Daoy (cell line): Measurements from ENCODE around the gene DNAAF5. TPM values are rescaled to one million over a fixed set of nuclear protein-coding genes. Genes with fewer than 3 reads are reported as not detected.
A peak's percentile ranks its signal among the peaks of the same experiment; 100 is the strongest.

ENCODE experiments used
- DNase-seq: peaks from one replicate; pipeline ENCODE4 v3.0.0-alpha.2; 2015; ENCODE audit warnings: low read depth
- total RNA-seq: library from RNA; depleted of rRNA; stranded (reverse); fragments of >200 nt; shearing (Covaris generic); gene quantifications from 2 replicates; pipeline ENCODE4 v1.2.3, GENCODE V29; 2014

DNAAF5 gene
- total RNA-seq, 1 experiment from 2014 or later = 46.3 TPM

DNA sequence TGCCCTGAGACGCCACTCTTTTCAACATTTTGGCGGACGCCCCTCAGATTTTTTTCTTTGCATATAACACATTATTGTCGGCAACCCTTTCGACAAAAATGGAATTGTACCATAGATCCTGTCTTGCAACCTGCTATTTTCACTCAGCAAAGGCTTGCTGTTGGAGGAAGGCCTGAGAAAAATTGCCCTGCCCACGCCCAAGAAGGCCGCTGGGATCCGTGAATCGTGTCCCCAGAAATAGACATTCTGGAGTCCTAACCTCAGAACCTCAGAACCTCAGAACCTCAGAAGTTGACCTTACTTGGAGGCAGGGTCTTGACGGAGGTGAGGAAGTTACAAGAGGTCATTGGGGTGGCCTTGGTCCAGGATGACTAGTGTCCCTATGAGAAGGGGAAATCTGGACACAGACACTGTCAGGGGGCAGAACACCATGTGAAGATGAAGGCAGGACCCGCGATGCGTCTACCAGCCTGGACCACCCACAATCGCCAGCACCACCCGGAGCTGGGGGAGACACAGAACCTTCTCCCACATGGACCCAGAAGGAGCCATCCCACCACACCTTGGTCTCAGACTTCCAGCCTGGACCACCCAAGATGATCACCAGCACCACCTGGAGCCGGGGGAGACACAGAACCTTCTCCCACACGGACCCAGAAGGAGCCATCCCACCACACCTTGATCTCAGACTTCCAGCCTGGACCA lies 19.1 kb upstream of the DNAAF5 start:
- no peak for DNase-seq

DNA sequence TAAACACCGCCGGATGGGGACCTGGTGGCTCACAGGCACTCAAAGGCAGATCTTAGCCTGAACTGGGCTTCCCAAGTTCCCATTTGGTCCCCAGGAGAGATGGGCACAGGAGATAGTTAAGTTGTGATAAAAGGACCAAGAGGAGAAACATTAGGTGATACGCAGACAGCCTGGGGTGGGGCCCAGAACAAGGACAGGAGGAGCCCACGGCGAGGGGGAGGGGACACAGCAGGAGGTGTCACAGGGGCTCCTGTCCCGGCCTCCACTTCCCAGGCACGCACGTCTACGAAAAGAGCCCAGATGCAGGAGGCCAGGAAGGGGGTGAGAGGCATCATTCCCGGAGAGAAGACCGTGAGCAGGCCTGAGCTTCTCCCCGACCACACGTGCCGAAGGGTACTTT lies 16.3 kb upstream of the DNAAF5 start:
- DNase-seq = no peak

- no peak for DNase-seq
Measured at GRCh38 chr7:711093-711921, 15.2 kb upstream of the DNAAF5 start.

- DNase-seq = no peak
Measured at GRCh38 chr7:711922-712380, 14.5 kb upstream of the DNAAF5 start.

- no peak for DNase-seq
Measured at GRCh38 chr7:712381-713138, 13.9 kb upstream of the DNAAF5 start.

DNA sequence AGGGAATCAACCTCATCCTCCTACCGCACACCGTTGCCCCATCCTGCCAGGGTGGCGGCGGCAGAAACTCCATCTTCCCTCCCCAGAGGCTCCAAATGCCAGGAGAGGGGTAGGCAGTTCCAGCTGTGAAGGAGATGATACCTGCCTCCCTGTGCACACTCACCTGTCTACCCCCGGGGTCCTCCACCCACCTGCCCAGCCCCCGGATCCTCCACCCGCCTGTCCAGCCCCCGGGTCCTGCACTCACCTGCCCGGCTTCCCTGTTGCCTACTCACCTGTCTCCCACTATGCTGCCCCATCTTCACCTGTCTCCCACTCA lies 13.4 kb upstream of the DNAAF5 start:
- no peak for DNase-seq

DNA sequence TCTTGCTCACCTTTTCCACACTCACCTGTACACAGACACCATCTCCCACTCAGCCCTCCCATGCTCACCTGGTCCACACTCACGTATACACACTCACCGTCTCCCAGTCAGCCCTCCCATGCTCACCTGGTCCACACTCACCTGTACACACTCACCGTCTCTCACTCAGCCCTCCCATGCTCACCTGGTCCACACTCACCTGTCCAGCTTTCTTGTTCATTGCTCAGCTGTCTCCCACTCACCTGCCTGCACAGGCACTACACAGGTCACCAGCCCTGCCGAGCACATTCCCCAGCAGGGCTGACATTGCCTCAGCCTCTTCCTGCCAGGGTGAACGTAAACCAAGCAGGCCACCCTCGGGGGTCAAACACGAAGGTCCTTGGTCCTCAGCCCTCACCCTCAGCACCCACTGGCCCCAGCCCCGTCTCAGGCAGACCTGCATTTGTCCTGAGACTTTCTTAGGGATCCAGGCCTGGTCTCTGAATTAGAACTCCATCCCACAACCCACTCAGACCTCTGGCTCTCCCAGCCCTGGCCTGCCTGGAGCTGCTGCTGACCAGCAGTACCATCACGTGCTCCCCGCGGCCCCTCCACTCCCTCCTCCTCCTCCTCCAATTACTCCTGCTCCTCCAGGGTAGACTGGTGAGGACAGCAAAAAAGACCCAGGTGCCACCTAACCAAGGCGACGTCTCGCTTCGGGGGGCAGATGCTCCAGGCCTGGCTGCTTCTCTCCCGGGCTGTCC lies 12.8 kb upstream of the DNAAF5 start:
- no peak for DNase-seq

DNA sequence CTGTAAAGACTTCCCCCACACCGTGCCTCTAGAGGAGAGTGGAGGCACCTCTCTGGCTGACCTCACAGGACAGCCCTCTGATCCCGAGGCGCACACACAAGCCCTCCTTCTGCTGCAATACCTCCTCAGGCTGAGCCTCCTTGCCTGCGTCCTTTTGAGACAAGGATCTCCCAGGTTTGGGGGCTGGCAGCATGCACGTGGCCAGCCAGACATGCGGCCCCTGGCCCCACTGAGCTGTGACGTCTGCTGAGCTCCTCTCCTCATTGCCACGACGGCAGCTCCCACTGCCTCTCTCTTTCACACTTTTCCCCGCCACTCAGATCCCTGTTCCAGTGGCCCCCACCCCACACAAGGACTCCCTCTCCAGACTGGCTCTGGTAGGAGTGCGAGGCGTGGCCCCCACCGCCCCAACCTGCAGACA lies 12.2 kb upstream of the DNAAF5 start:
- no peak for DNase-seq

DNA sequence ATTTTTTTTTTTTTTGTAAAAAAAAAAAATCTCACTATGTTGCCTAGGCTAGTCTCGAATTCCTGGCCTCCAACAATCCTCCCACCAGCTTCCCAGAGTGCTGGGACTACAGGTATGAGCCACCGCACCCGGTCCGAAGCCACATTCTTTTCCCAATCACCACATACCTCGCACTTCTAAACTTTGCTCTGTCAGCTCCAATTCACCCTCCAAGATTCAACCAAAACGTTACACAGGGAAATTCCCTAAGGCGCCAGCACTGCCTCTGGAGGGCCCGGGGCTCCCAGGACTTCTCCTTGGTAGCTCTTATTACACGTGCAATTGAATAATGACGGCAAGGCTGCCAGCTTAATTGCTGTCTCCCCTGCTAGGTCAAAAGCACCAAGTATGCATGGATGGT lies 10.3 kb upstream of the DNAAF5 start:
- no peak for DNase-seq

- no peak for DNase-seq
Measured at GRCh38 chr7:716636-717035, 9.9 kb upstream of the DNAAF5 start.

DNA sequence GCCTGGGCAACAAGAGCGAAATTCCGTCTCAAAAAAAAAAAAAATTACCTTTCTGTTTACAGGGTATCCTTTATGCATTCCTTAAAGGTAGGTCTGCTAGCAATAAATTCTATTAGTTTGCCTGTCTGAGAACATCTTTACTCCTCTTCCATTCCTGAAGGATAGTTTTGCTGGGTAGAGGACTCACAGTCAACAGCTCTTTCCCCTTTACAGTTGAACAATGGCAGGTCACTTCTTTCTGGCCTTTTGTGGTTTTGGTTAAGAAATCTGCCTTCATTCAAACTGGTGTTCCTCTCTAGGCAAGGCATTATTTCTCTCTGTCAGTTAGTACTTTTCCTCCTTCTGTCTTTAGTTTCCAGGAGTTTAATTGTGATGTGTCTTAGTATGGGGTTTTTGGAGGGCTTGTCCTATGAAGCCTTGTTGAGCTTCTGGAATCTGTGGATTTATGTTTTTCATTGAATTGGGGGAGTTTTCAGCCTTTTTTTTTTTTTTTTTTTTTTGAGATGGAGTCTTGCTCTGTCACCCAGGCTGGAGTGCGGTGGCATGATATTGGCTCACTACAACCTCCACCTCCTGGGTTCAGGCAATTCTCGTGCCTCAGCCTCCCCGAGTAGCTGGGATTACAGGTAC lies 4.8 kb upstream of the DNAAF5 start:
- no peak for DNase-seq

GRCh38 chr7:723541-723940 lies 3.0 kb upstream of the DNAAF5 start:
- DNase-seq = no peak

DNA sequence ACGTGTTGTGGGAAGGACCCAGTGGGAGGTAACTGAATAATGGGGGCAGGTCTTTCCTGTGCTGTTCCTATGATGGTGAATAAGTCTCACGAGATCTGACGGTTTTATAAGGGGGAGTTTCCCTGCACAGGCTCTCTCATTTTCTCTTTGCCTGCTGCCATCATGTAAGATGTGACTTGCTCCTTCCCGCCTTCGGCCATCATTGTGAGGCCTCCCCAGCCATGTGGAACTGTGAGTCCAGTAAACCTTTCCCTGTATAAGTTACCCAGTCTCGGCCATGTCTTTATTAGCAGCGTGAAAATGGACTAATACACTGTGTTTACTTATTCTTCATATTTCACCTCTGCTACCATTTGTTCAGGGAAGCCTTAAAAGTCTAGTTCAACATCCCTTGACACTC lies 2.2 kb upstream of the DNAAF5 start:
- DNase-seq = no peak

DNA sequence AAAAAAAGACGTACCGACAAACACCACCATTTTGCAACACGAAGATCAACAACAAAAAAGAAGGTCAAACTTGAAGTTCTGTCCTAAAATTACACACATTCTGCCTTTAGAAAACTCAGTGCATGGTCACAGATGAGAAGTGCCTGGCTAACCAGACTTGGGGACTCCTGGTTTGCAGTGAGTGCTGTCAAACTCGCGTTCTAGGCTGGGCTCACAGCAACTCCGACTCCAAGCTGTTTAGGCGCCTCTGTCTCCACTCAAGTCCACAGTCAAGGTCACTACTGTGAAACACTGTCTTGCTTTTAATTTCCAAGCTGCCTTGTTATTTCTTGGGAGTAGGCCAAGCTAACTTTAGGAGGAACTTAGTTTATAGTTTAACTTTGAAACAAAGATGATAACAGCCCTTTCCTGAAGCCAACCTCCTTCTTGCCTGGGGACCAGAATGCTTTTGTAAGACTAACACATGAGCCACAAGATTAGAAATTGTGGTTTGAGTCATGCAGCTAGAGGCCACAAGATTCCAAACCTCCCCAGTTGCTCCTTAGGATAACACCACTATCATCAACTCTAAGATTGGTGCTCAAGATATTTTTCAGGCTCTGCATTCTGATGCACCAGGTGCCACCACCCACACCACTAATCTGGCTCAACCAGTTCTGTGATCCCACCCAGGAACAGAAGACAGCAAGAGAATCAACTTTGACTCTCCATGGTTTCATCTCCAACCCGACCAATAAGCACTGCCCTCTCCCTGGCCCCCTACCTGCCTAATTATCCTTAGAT lies 1.1 kb upstream of the DNAAF5 start:
- peak; percentile 81 for DNase-seq

- no peak for DNase-seq
Measured at GRCh38 chr7:726854-727103, 280 bp downstream of the DNAAF5 start.

- peak; percentile 60 for DNase-seq
Measured at GRCh38 chr7:727104-727805, 756 bp downstream of the DNAAF5 start, which contains the start of gene PRKAR1B. Gene PRKAR1B, minus strand, starts transcription at chr7:727281. Its CDS starts 15,776 bp downstream, at chr7:711505.

DNA sequence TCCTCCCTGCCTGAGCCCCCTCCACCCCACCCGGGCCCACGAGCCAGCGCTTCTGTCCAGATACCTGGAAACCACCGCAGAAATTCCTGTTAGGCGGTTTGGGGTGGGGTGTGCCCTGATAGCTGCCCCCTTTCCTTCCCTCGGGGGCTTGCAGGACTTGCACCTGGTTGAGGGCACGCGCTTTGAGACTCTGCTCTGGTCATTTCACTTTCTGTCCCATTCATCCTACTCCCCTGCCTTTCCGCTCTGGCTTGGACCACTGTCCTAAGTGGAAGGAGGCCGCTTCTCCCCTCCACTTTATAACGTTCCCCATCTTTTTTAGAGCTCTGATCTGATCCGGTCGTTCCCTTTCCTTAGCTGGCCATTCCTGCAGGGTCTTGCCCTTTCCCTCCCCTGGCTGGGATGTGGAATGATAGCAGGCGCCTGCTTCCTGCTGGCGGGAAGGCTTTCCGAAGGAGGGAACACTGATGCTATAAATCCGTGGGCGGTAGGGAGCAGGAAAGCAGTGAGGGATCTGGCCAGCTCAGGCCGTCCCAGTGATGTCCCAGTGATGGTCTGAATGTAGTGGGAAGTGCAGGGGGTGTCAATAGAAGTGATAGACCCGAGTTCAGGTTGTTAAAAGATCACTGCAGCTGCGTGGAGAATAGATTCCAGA lies 1.4 kb downstream of the DNAAF5 start:
- DNase-seq = no peak

GRCh38 chr7:728602-729001 lies 2.1 kb downstream of the DNAAF5 start:
- DNase-seq = no peak

DNA sequence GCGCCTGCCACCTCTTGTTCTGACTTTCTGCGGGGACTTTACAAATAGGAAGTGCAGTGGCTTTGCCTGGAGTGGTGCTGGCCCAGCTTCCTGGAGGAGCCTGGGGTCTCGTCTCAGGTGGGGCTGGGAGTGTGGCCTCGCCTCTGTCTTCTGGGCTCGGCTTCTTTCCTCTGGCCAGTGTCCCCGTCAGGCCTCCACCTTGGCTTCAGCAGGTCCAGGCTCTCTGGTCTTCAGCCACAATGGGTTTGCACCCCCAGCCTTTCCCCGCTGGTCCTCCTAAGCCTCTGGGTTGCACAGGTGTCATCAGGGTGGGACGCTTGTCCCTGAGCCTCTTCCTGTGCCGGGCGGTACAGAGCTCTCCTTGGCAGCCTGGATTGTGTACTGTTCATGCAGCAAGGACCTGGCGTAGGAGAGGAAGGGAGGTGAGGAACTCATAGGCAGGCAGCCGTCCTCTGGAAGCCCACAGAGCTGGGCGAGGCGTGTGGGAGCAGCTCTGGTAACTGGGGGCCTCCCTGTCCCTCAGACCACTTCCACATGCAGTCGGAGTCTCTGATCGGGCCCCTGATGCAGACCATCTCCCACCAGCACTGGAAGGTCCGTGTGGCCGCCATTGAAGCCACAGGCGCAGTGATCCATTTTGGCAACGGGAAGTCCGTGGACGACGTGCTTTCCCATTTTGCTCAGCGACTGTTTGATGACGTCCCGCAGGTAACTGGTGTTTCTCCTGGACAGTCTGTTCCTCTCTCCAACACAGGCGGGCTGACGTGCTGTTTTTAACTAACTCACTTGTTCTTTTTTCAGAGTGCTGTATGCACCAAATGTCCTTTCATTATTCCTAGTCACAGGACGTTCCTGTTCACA lies 2.9 kb downstream of the DNAAF5 start:
- DNase-seq = no peak
